Vagina (tissue), 2 donors: ENCODE measurements around the gene RPL15. TPM values are rescaled to one million over a fixed set of nuclear protein-coding genes. Genes with fewer than 3 reads are reported as not detected.

Source experiments
- DNase-seq, 2 donors: peaks; one replicate each; pipeline ENCODE4 v3.0.0-alpha.2; 2017; ENCODE audit errors: extremely low spot score in 2 of 2
- H3K27ac ChIP-seq: fragments of 200-600 bp; sonication (generic); one replicate; pipeline ENCODE4 v1.5.1; 2019
- H3K27me3 ChIP-seq: fragments of 200-600 bp; sonication (generic); one replicate; pipeline ENCODE4 v1.5.1; 2019
- H3K36me3 ChIP-seq, 2 donors: fragments of 200-600 bp; sonication (generic); one replicate each; pipeline ENCODE4 v1.5.1; 2017 to 2019
- H3K4me1 ChIP-seq: fragments of 200-600 bp; sonication (generic); one replicate; pipeline ENCODE4 v1.5.1; 2019
- H3K4me3 ChIP-seq, 2 donors: fragments of 200-600 bp; sonication (generic); 1 replicate in 1 of 2; 2 replicates in 1 of 2; pipeline ENCODE4 v1.5.1; 2016 to 2019
- H3K9me3 ChIP-seq: fragments of 200-600 bp; sonication (generic); one replicate; pipeline ENCODE4 v1.5.1; 2019
- CTCF ChIP-seq, 3 experiments: fragments of 450-650 bp in 2 of 3; fragments of 200-600 bp in 1 of 3; sonication (generic) in 1 of 3; IDR thresholded peaks; one replicate each; pipeline ENCODE4 v1.5.1; 2017 to 2019; ENCODE audit warnings: antibody characterized with exemption in 3 of 3, mild to moderate bottlenecking in 2 of 3, moderate library complexity in 2 of 3
- POLR2A ChIP-seq, 2 donors: fragments of 450-650 bp; IDR thresholded peaks; one replicate each; pipeline ENCODE4 v1.6.1; 2017; ENCODE audit warnings: antibody characterized with exemption in 2 of 2, mild to moderate bottlenecking in 2 of 2, moderate library complexity in 2 of 2
- POLR2AphosphoS5 ChIP-seq, 2 donors: sonication (generic); formaldehyde crosslinking; IDR thresholded peaks; one replicate each; pipeline ENCODE4 v1.9.0; 2017; ENCODE audit warnings: antibody characterized with exemption in 2 of 2, mild to moderate bottlenecking in 2 of 2, low read depth in 1 of 2; ENCODE audit not compliant: insufficient read depth in 1 of 2
- intact Hi-C: fragments of 100-400 bp; cut with DNase I; formaldehyde crosslinking; loops from one replicate; pipeline ENCODE4 v1.15.1; 2023
- total RNA-seq: library from RNA; depleted of rRNA; stranded (reverse); fragments of >200 nt; gene quantifications from one replicate; pipeline ENCODE4 v1.2.3, GENCODE V29; 2016

The RPL15 gene
- total RNA-seq, 1 donor from 2014 or later = 2,641 TPM

GRCh38 chr3:23961066-23961465 is 44.1 kb downstream of the RPL15 start:
- no peak overlapping the region for H3K4me3 ChIP-seq
- H3K27me3 ChIP-seq = no peaks in the 10 kb centered on the region
- TF ChIP-seq POLR2A (IDR thresholded peaks at IDR 0.05) (no peak), POLR2AphosphoS5 (IDR thresholded peaks at IDR 0.05; ENCODE audit: insufficient read depth in 1 of 2, low read depth in 1 of 2) (no peak), CTCF (IDR thresholded peaks at IDR 0.05) (no peak)
- H3K27ac ChIP-seq = no peak overlapping the region
- peaks cover 0 to 38% of the 10 kb centered on the region in 2 donors for H3K36me3 ChIP-seq
- no peaks in the 10 kb centered on the region for H3K9me3 ChIP-seq
- no peak for DNase-seq
- intact Hi-C loops = no loop called here
- peaks cover 54% of the 10 kb centered on the region for H3K4me1 ChIP-seq

DNA sequence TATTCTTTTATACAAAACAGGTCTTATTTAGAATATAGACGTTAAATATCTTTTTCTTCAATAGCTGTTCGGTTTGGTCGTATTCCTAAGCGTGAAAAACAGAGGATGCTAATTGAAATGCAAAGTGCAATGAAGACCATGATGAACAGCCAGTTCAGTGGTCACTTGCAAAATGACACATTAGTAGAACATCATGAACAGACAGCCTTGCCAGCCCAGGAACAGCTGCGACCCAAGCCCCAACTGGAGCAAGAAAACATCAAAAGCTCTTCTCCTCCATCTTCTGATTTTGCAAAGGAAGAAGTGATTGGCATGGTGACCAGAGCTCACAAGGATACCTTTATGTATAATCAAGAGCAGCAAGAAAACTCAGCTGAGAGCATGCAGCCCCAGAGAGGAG is 45.0 kb downstream of the RPL15 start:
- no peaks in the 10 kb centered on the region for H3K9me3 ChIP-seq
- H3K4me1 ChIP-seq = peaks cover 62% of the 10 kb centered on the region
- H3K36me3 ChIP-seq = peaks cover 0 to 42% of the 10 kb centered on the region in 2 donors
- intact Hi-C loops = no loop called here
- DNase-seq = no peak
- no peak overlapping the region for H3K4me3 ChIP-seq
- no peaks in the 10 kb centered on the region for H3K27me3 ChIP-seq
- no peak overlapping the region for H3K27ac ChIP-seq
- TF ChIP-seq POLR2A (IDR thresholded peaks at IDR 0.05) (no peak), POLR2AphosphoS5 (IDR thresholded peaks at IDR 0.05; ENCODE audit: insufficient read depth in 1 of 2, low read depth in 1 of 2) (no peak), CTCF (IDR thresholded peaks at IDR 0.05) (no peak)

DNA sequence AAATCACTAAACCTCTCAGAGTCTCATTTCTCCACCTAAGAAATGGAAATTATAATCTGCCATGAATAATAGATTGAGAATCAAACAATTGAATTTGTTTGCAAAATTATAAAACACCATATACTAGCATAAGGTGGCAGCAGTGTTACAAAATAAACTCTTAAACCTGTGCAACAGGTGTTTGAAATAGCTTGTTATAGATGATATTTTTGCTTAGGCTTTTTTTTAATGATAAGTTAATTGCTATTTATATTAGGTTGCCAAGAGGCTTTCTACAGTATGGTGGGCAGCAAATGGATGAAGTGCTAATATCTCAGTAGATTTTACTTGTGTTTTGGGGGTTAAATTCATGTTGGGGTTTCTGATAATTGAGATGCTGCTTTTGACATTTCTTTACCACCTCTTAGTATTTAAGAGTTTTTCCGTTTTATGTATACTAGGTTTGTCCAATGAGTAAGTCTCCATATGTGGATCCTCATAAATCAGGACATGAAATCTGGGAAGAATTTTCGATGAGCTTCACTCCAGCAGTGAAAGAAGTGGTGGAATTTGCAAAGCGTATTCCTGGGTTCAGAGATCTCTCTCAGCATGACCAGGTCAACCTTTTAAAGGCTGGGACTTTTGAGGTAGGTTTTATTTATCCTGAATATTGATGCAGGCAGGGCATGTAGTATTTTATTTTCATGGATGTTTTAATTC is 47.8 kb downstream of the RPL15 start:
- Histone ChIP-seq H3K9me3 (no peaks in the 10 kb centered on the region), H3K36me3 (peaks cover 0 to 57% of the 10 kb centered on the region in 2 donors), H3K27ac (no peak overlapping the region), H3K4me3 (no peak overlapping the region), H3K27me3 (no peaks in the 10 kb centered on the region), H3K4me1 (peaks cover 49% of the 10 kb centered on the region)
- DNase-seq = no peak
- intact Hi-C loops = no loop called here
- TF ChIP-seq POLR2A (IDR thresholded peaks at IDR 0.05) = no peak
- TF ChIP-seq POLR2AphosphoS5 (IDR thresholded peaks at IDR 0.05; ENCODE audit: insufficient read depth in 1 of 2, low read depth in 1 of 2) = no peak
- TF ChIP-seq CTCF (IDR thresholded peaks at IDR 0.05) = no peak

GRCh38 chr3:23966328-23966727 is 49.4 kb downstream of the RPL15 start:
- DNase-seq = no peak
- H3K9me3 ChIP-seq = no peaks in the 10 kb centered on the region
- intact Hi-C loops = no loop called here
- TF ChIP-seq POLR2AphosphoS5 (IDR thresholded peaks at IDR 0.05; ENCODE audit: insufficient read depth in 1 of 2, low read depth in 1 of 2) = no peak
- no peak for TF ChIP-seq CTCF (IDR thresholded peaks at IDR 0.05)
- TF ChIP-seq POLR2A (IDR thresholded peaks at IDR 0.05) = no peak
- peaks cover 34% of the 10 kb centered on the region for H3K4me1 ChIP-seq
- H3K27ac ChIP-seq = no peak overlapping the region
- H3K4me3 ChIP-seq = no peak overlapping the region
- H3K27me3 ChIP-seq = no peaks in the 10 kb centered on the region
- peaks cover 0 to 52% of the 10 kb centered on the region in 2 donors for H3K36me3 ChIP-seq

DNA sequence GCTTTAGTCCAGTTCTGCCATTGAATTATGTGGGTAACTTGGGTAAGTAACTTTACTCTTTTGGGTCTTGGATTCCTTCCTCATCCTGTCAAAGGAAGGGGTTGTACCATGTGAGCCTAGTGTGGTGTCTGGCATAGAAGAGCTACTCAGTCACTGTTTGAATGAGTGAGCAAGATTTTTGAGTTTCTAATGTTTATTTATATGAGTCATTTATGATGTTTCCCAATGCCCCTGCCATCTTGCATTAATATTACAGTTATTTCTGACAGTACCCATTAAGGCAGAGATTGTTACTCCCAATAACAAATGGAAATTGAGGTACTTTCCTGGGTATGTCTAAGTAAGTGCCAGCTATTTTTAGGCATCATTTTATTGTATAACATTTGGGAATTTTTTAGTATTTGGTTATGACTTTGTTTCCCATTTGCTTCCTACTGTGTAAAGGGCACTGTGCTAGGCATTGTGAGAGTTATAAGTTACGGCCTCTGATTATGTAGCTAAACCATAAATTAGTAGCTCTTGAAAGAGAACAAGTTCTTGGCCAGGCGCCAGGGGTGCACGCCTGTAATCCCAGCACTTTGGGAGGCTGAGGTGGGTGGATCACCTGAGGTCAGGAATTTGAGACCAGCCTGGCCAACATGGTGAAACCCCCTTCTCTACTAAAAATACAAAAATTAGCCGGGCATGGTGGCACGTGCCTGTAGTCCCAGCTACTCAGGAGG is 51.7 kb downstream of the RPL15 start:
- no peak for DNase-seq
- H3K27ac ChIP-seq = no peak overlapping the region
- no peaks in the 10 kb centered on the region for H3K27me3 ChIP-seq
- no peaks in the 10 kb centered on the region for H3K9me3 ChIP-seq
- H3K4me3 ChIP-seq = no peak overlapping the region
- peaks cover 0 to 34% of the 10 kb centered on the region in 2 donors for H3K36me3 ChIP-seq
- TF ChIP-seq POLR2AphosphoS5 (IDR thresholded peaks at IDR 0.05; ENCODE audit: insufficient read depth in 1 of 2, low read depth in 1 of 2) (no peak), POLR2A (IDR thresholded peaks at IDR 0.05) (no peak), CTCF (IDR thresholded peaks at IDR 0.05) (no peak)
- intact Hi-C loops = no loop called here
- H3K4me1 ChIP-seq = peaks cover 26% of the 10 kb centered on the region
